B cell (primary cell): Measurements from ENCODE around the gene SEPTIN7.

ENCODE experiments used
- EZH2 ChIP-seq: IDR thresholded peaks from 2 replicates; pipeline ENCODE4 v1.6.1; 2012; ENCODE audit warnings: borderline replicate concordance, low read depth, mild to moderate bottlenecking, moderate library complexity, low read length; ENCODE audit not compliant: insufficient read depth, poor library complexity, severe bottlenecking
- TF ChIP-seq, protein P1 (sequence below): fragments of 200-600 bp; IDR thresholded peaks from one replicate; pipeline ENCODE4 v1.8.0; 2022; ENCODE audit warnings: antibody characterized with exemption, mild to moderate bottlenecking

GRCh38 chr7:35802649-35803048 is 1.8 kb downstream of the SEPTIN7 start:
- TF ChIP-seq, protein P1, sequence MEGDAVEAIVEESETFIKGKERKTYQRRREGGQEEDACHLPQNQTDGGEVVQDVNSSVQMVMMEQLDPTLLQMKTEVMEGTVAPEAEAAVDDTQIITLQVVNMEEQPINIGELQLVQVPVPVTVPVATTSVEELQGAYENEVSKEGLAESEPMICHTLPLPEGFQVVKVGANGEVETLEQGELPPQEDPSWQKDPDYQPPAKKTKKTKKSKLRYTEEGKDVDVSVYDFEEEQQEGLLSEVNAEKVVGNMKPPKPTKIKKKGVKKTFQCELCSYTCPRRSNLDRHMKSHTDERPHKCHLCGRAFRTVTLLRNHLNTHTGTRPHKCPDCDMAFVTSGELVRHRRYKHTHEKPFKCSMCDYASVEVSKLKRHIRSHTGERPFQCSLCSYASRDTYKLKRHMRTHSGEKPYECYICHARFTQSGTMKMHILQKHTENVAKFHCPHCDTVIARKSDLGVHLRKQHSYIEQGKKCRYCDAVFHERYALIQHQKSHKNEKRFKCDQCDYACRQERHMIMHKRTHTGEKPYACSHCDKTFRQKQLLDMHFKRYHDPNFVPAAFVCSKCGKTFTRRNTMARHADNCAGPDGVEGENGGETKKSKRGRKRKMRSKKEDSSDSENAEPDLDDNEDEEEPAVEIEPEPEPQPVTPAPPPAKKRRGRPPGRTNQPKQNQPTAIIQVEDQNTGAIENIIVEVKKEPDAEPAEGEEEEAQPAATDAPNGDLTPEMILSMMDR: no peak
- no peak for TF ChIP-seq EZH2
